KMS-11 (cell line): ENCODE results near the gene ARVCF.

Experiments used
- H2AFZ ChIP-seq: fragments of 200-600 bp; sonication (generic); 2 replicates; pipeline ENCODE4 v1.6.1; 2016; ENCODE audit warnings: antibody characterized with exemption, mixed run types, low read depth
- H3K27ac ChIP-seq: fragments of 200-600 bp; sonication (generic); 2 replicates; pipeline ENCODE4 v1.6.1; 2016; ENCODE audit warnings: mild to moderate bottlenecking, mixed run types
- H3K27me3 ChIP-seq: fragments of 200-600 bp; sonication (generic); 2 replicates; pipeline ENCODE4 v1.6.1; 2017; ENCODE audit warnings: mild to moderate bottlenecking, low read depth, mixed run types, moderate library complexity; ENCODE audit not compliant: insufficient read depth
- H3K36me3 ChIP-seq: fragments of 200-600 bp; sonication (generic); 2 replicates; pipeline ENCODE4 v1.6.1; 2017; ENCODE audit warnings: mild to moderate bottlenecking, mixed run types; ENCODE audit not compliant: insufficient read depth
- H3K4me1 ChIP-seq: fragments of 200-600 bp; sonication (generic); 2 replicates; pipeline ENCODE4 v1.6.1; 2016; ENCODE audit warnings: mild to moderate bottlenecking, low read depth, mixed run types; ENCODE audit not compliant: poor library complexity, severe bottlenecking
- H3K4me2 ChIP-seq: fragments of 200-600 bp; sonication (generic); 2 replicates; pipeline ENCODE4 v1.7.0; 2016; ENCODE audit warnings: mild to moderate bottlenecking, mixed run types
- H3K4me3 ChIP-seq: fragments of 200-600 bp; sonication (generic); IDR thresholded peaks from 2 replicates; pipeline ENCODE4 v1.6.1; 2017; ENCODE audit warnings: low read depth, low read length, mixed read lengths; ENCODE audit not compliant: insufficient read depth
- H3K79me2 ChIP-seq: fragments of 200-600 bp; sonication (generic); 2 replicates; pipeline ENCODE4 v1.6.1; 2016; ENCODE audit warnings: low read depth, mixed run types; ENCODE audit not compliant: insufficient read depth
- H3K9ac ChIP-seq: fragments of 200-600 bp; sonication (generic); 2 replicates; pipeline ENCODE4 v1.6.1; 2016; ENCODE audit warnings: mild to moderate bottlenecking, mixed run types
- H4K20me1 ChIP-seq: fragments of 200-600 bp; sonication (generic); 2 replicates; pipeline ENCODE4 v1.6.1; 2016; ENCODE audit warnings: mild to moderate bottlenecking, mixed run types; ENCODE audit not compliant: insufficient read depth
- CTCF ChIP-seq: fragments of 200-600 bp; sonication (generic); conservative IDR thresholded peaks from 2 replicates; pipeline ENCODE4 v1.6.1; 2017; ENCODE audit warnings: low read depth, mild to moderate bottlenecking, antibody characterized with exemption, low read length, moderate library complexity, mixed read lengths

The ARVCF gene

GRCh38 chr22:19966908-19967750 lies 49.5 kb downstream of the ARVCF start:
- peak overlapping the region; percentile 79; the same call in 1 of the 2 replicates for H3K27ac ChIP-seq
- H3K36me3 ChIP-seq, result no peaks in the 10 kb centered on the region
- TF ChIP-seq CTCF, result no peak
- no peaks in the 10 kb centered on the region for H3K79me2 ChIP-seq
- no peaks in the 10 kb centered on the region for H4K20me1 ChIP-seq
- no peaks in the 10 kb centered on the region for H3K27me3 ChIP-seq
- no peak overlapping the region; the same call in 1 of the 2 replicates for H3K9ac ChIP-seq
- H3K4me3 ChIP-seq, result no peak overlapping the region
- H3K4me2 ChIP-seq, result peak overlapping the region; percentile 21; the same call in 1 of the 2 replicates
- peaks cover 30% of the 10 kb centered on the region for H3K4me1 ChIP-seq
- H2AFZ ChIP-seq, result no peak overlapping the region

GRCh38 chr22:19965771-19966709 lies 50.6 kb downstream of the ARVCF start:
- peak; percentile 66 for TF ChIP-seq CTCF
- no peaks in the 10 kb centered on the region for H4K20me1 ChIP-seq
- peaks cover 36% of the 10 kb centered on the region for H3K4me1 ChIP-seq
- H3K9ac ChIP-seq, result peak overlapping the region; percentile 8; the same call in 1 of the 2 replicates
- no peak overlapping the region for H3K4me3 ChIP-seq
- no peaks in the 10 kb centered on the region for H3K36me3 ChIP-seq
- peak overlapping the region; percentile 79 for H3K27ac ChIP-seq
- H3K79me2 ChIP-seq, result no peaks in the 10 kb centered on the region
- H3K4me2 ChIP-seq, result peak overlapping the region; percentile 21; the same call in 1 of the 2 replicates
- H3K27me3 ChIP-seq, result no peaks in the 10 kb centered on the region
- no peak overlapping the region for H2AFZ ChIP-seq

- H3K27ac ChIP-seq, result no peak overlapping the region
- no peaks in the 10 kb centered on the region for H4K20me1 ChIP-seq
- H3K79me2 ChIP-seq, result no peaks in the 10 kb centered on the region
- H3K27me3 ChIP-seq, result no peaks in the 10 kb centered on the region
- peaks cover 44% of the 10 kb centered on the region for H3K4me1 ChIP-seq
- no peak overlapping the region for H3K4me3 ChIP-seq
- H2AFZ ChIP-seq, result no peak overlapping the region
- H3K9ac ChIP-seq, result no peak overlapping the region
- no peak overlapping the region for H3K4me2 ChIP-seq
- H3K36me3 ChIP-seq, result no peaks in the 10 kb centered on the region
- TF ChIP-seq CTCF, result no peak
Measured at GRCh38 chr22:19964701-19965386, 51.8 kb downstream of the ARVCF start.
